ENCODE results near the gene DEXI. TPM values are rescaled to one million over a fixed set of nuclear protein-coding genes. Genes with fewer than 3 reads are reported as not detected.
"Not testable (repeated sequence)": the region's sequence is repeated elsewhere in the genome, so short reads cannot be mapped to it uniquely, and the experiment has no call there.

The DEXI gene
- total and polyA plus RNA-seq, 2 of the 13 experiments (the other 11 are each of a cell fraction or from before 2014, with no cell fraction given): 51.5 to 70.4 TPM

DNA sequence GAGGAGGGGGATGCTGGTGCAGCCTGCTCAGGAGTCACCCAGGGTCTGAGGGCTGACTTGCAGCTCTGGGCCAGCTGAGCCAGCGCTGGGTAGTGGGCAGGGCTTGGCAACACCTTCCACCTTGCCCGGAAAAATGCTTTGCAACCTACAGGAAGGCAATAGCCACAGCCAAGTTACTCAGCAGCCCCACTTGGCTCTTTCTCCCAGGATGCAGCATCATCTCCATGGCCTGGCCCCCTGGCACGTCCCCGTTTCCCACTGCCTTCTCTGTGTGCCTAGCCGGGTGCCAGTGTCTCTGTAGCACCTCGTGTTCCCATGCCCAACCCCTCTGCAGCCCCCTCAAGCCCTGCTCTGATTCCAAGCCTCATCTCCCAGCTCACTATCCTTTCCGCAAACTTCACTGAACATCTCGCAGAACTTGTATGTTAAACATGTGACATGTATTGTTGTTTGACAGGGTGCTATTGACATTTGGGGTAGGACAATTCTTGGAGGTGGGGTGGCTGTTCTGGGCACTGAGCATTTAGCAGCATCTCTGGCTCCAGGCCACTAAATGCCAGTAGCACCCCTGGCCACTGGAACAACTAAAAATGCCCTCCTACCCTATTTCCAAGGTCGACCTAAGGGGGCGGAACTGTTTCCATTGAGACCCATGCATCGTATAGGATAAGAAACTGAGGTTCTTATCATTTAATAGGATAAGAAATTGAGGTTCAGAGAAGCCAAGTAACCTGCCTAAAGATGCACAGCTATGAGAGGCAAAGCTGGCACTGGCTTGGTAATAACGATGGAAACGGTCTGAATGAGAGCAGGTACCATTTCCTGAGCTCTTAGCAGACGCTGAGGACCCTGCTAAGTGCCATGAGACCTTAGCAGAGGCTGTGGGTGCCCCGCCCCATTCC, 12.2 kb downstream of the DEXI start (continued):
- TF ChIP-seq, protein P1, sequence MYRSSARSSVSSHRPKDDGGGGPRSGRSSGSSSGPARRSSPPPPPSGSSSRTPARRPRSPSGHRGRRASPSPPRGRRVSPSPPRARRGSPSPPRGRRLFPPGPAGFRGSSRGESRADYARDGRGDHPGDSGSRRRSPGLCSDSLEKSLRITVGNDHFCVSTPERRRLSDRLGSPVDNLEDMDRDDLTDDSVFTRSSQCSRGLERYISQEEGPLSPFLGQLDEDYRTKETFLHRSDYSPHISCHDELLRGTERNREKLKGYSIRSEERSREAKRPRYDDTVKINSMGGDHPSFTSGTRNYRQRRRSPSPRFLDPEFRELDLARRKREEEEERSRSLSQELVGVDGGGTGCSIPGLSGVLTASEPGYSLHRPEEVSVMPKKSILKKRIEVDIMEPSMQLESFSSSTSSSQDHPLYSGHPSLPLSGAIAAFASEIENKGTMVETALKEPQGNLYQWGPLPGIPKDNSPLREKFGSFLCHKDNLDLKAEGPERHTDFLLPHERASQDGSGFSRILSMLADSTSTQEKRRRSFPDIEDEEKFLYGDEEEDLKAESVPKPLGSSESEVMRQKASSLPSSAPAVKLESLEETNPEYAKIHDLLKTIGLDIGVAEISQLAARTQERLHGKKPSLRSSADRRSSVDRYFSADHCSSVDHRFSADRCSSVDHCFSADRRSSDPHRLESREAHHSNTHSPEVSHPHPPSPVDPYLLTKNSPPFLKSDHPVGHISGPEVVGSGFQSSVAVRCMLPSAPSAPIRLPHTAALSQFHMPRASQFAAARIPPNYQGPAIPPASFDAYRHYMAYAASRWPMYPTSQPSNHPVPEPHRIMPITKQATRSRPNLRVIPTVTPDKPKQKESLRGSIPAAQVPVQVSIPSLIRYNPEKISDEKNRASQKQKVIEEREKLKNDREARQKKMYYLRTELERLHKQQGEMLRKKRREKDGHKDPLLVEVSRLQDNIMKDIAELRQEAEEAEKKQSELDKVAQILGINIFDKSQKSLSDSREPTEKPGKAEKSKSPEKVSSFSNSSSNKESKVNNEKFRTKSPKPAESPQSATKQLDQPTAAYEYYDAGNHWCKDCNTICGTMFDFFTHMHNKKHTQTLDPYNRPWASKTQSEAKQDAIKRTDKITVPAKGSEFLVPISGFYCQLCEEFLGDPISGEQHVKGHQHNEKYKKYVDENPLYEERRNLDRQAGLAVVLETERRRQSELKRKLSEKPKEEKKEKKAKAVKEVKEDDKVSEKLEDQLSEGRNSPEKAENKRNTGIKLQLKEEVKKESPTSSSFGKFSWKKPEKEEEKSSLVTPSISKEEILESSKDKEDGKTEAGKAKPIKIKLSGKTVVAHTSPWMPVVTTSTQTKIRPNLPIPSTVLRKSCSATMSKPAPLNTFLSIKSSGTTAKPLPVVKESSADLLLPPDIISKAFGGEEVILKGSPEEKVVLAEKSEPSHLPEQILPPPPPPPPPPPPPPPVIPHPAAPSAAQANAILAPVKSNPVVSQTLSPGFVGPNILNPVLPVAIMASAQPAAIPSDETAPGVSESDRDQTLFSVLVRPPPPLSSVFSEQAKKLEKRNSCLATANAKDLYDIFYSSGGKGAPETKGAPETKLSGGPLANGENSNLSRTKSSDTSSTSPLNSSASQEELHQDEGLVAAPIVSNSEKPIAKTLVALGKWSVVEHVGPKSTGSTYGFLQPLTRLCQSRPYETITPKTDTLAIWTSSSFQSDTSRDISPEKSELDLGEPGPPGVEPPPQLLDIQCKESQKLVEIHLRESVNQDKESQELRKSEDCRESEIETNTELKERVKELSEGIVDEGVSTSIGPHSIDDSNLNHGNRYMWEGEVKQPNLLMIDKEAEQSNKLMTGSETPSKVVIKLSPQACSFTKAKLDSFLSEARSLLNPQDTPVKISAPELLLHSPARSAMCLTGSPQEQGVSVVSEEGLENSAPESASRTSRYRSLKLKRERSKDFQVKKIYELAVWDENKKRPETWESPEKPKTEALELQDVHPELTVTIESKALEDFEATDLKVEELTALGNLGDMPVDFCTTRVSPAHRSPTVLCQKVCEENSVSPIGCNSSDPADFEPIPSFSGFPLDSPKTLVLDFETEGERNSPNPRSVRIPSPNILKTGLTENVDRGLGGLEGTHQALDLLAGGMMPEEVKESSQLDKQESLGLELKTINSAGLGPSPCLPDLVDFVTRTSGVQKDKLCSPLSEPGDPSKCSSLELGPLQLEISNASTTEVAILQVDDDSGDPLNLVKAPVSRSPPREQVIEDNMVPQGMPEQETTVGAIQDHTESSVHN (CRISPR knock-in tag; IDR thresholded peaks at IDR 0.05): 0 out of 2 replicates have a peak, but pooled peaks have one; percentile 54
- TF ChIP-seq ZNF768 (CRISPR knock-in tag; IDR thresholded peaks at IDR 0.05): peak; percentile 91

- H3K4me1 ChIP-seq (ENCODE audit: insufficient read depth, low read length); POLR2A ChIA-PET; BruUV-seq (replicated peaks); H3K9me3 ChIP-seq (ENCODE audit: low read length); H2AFZ ChIP-seq (ENCODE audit: low read length); in situ Hi-C loops (cut with HindIII; ENCODE audit: extremely low pct_ligation_motif_present, low pct_unique_long_range_greater_than_20kb); CTCF ChIA-PET (ENCODE audit: low intra/inter-chr PET ratio, low total read pairs); FAIRE-seq; H3K9ac ChIP-seq (ENCODE audit: insufficient read depth, low read depth, low read length); intact Hi-C loops (cut with micrococcal nuclease; ENCODE audit: unreplicated experiment); H4K20me1 ChIP-seq (ENCODE audit: insufficient read depth, low read length); H3K27ac ChIP-seq (ENCODE audit: extremely low read length, insufficient read depth, low read length); H3K4me3 ChIP-seq (replicated peaks in 1 of 3; ENCODE audit: insufficient read depth in 1 of 3, low read depth in 2 of 3, low read length in 3 of 3); H3K79me2 ChIP-seq (ENCODE audit: insufficient read depth, low read length); H3K4me2 ChIP-seq (ENCODE audit: low read depth, low read length); DNase-seq (ENCODE audit: low spot score); ATAC-seq; H3K27me3 ChIP-seq (ENCODE audit: control insufficient read depth in 1 of 2, insufficient read depth in 2 of 2, low read length in 2 of 2): not testable (repeated sequence)
- peaks cover 26 to 68% of the 10 kb centered on the region in 2 experiments for H3K36me3 ChIP-seq (replicated peaks in 1 of 2; ENCODE audit: control insufficient read depth in 1 of 2, insufficient read depth in 2 of 2, low read length in 2 of 2)
- WGBS (ENCODE audit: low lambda C conversion rate): 95% methylated on average over 12 of the region's 12 CpGs
Measured at GRCh38 chr16:10929097-10929496, 13.2 kb downstream of the DEXI start.
